Coronary artery (tissue), 2 donors: ENCODE measurements around the gene OR2AT4.

ENCODE experiments used
- DNase-seq: peaks from one replicate; pipeline ENCODE4 v3.0.0-alpha.2; 2017; ENCODE audit warnings: low spot score
- H3K27ac ChIP-seq, 2 donors: fragments of 200-600 bp; sonication (generic); one replicate each; pipeline ENCODE4 v1.5.1; 2016 to 2019
- H3K4me3 ChIP-seq: fragments of 200-600 bp; sonication (generic); 2 replicates; pipeline ENCODE4 v1.5.1; 2016; ENCODE audit warnings: mild to moderate bottlenecking, moderate library complexity
- CTCF ChIP-seq: fragments of 200-600 bp; sonication (generic); IDR thresholded peaks from one replicate; pipeline ENCODE4 v1.5.1; 2019; ENCODE audit warnings: antibody characterized with exemption

Gene OR2AT4

GRCh38 chr11:75068559-75068958, 28.1 kb downstream of the OR2AT4 start:
- TF ChIP-seq CTCF: no peak
- H3K27ac ChIP-seq: no peak overlapping the region
- no peak for DNase-seq
- no peak overlapping the region for H3K4me3 ChIP-seq

- H3K27ac ChIP-seq: no peak overlapping the region
- H3K4me3 ChIP-seq: no peak overlapping the region
- no peak for TF ChIP-seq CTCF
- no peak for DNase-seq
Measured at GRCh38 chr11:75066061-75066460, 30.6 kb downstream of the OR2AT4 start.

GRCh38 chr11:75063741-75064314, 32.8 kb downstream of the OR2AT4 start:
- no peak for TF ChIP-seq CTCF
- Histone ChIP-seq H3K27ac (no peak overlapping the region), H3K4me3 (no peak overlapping the region)
- DNase-seq: no peak

- no peak for TF ChIP-seq CTCF
Measured at GRCh38 chr11:75059299-75059698, 37.4 kb downstream of the OR2AT4 start.

GRCh38 chr11:75056814-75057213, 39.9 kb downstream of the OR2AT4 start:
- no peak overlapping the region for H3K4me3 ChIP-seq

More at GRCh38 chr11:75059299-75059698, 37.4 kb downstream of the OR2AT4 start:
- Histone ChIP-seq H3K27ac (no peak overlapping the region), H3K4me3 (no peak overlapping the region)
- DNase-seq: no peak

GRCh38 chr11:75055511-75055910, 41.2 kb downstream of the OR2AT4 start:
- Histone ChIP-seq H3K27ac (no peak overlapping the region), H3K4me3 (no peak overlapping the region)
- DNase-seq: no peak
- no peak for TF ChIP-seq CTCF

More at GRCh38 chr11:75056814-75057213, 39.9 kb downstream of the OR2AT4 start:
- DNase-seq: no peak
- no peak overlapping the region for H3K27ac ChIP-seq
- no peak for TF ChIP-seq CTCF

GRCh38 chr11:75052457-75052856, 44.2 kb downstream of the OR2AT4 start:
- TF ChIP-seq CTCF: no peak
- Histone ChIP-seq H3K27ac (no peak overlapping the region), H3K4me3 (no peak overlapping the region)
- no peak for DNase-seq
